ENCODE data around the gene FTO.

FTO gene

DNA sequence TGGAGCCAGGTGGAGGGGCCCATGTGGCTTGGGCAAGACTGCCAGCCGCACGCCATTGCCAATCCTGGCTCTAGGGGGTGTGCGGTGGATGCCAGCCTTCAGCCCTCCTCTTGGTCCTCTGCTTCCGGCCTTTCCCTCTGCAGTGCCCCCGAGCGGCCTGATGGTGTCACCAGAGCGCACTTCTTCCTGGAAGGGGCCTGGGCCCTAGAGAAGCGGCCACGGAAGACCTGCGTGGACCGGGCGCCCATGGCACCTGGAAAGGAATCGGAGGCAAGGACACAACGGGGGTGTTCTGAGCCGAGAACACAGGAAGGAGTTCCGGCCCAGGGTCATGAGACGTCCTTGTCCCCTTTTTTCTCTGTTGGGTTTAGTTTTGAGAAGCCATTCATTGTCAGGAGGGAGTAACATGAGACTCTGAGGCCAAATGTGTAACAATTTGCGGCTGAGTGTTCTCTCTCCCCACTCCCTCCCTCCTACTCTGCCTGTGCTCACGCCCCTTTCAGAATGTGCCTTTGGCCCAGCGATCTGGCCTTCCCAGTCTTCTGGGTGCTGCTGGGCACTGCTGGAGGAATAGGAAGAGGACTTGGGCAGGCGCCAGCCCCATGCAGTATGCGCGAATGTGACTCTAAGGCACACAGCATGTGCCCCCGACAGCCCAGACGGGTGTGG lies 489.8 kb downstream of the FTO start:
- peak; percentile 84 for DNase-seq
- H3K4me3 ChIP-seq (ENCODE audit: low read depth, low read length): peak overlapping the region; percentile 32

DNA sequence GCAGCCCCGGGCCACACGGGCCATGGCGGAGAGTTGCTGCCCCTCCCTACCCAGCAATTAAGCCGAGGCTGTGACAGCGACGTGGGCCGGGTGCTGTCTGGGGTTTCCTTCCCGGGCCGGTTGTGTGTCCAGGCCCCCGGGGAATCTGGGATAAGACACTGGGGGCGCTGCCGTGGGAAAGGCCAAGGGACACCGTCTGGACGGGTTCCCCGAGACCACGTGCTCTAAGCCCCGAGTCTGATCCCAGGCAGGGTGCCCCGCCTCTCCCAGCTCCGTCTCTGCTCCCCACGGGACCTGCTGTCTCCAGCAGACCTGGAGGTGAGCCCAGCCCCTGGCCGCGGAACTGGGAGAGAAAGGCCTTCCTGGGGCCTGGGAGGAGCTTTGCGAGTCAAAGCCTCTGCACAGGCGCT lies 490.4 kb downstream of the FTO start:
- Histone ChIP-seq H3K4me1 (peaks cover 9% of the 10 kb centered on the region), H3K9me3 (no peaks in the 10 kb centered on the region), H3K27me3 (no peaks in the 10 kb centered on the region), H3K4me3 (ENCODE audit: low read depth, low read length) (peak overlapping the region; percentile 32), H3K36me3 (no peaks in the 10 kb centered on the region)
- TF ChIP-seq, protein P1, sequence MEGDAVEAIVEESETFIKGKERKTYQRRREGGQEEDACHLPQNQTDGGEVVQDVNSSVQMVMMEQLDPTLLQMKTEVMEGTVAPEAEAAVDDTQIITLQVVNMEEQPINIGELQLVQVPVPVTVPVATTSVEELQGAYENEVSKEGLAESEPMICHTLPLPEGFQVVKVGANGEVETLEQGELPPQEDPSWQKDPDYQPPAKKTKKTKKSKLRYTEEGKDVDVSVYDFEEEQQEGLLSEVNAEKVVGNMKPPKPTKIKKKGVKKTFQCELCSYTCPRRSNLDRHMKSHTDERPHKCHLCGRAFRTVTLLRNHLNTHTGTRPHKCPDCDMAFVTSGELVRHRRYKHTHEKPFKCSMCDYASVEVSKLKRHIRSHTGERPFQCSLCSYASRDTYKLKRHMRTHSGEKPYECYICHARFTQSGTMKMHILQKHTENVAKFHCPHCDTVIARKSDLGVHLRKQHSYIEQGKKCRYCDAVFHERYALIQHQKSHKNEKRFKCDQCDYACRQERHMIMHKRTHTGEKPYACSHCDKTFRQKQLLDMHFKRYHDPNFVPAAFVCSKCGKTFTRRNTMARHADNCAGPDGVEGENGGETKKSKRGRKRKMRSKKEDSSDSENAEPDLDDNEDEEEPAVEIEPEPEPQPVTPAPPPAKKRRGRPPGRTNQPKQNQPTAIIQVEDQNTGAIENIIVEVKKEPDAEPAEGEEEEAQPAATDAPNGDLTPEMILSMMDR (IDR thresholded peaks at IDR 0.05; ENCODE audit: low read depth, low read length): no peak; the same call in 1 of the 2 replicates
- DNase-seq: peak; percentile 61

More for the DNA sequence above, 489.8 kb downstream of the FTO start:
- Histone ChIP-seq H3K27me3 (no peaks in the 10 kb centered on the region), H3K4me1 (peaks cover 9% of the 10 kb centered on the region), H3K9me3 (no peaks in the 10 kb centered on the region), H3K36me3 (no peaks in the 10 kb centered on the region)
- TF ChIP-seq, protein P1 (IDR thresholded peaks at IDR 0.05; ENCODE audit: low read depth, low read length): peak; percentile 86

DNA sequence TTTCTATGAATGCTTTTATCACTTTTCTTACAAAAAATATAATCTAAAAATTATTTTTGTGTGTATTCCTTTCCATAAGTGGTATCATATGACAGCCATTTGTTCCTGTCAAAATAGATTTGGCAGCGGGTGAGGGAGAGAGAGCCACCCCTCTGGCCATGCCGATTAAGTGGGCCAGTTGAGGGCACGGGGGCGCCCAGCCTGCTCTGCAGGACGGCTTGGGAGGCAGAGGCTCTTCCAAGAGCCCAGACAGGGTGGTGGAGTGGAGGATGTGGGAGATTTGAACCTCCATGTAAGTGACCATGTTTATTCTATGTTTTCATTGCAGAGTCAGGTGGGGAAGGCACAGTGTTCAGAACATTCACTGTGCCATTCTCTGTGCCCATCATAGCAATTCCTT lies 493.8 kb downstream of the FTO start:
- TF ChIP-seq, protein P1 (IDR thresholded peaks at IDR 0.05; ENCODE audit: low read depth, low read length): no peak
- Histone ChIP-seq H3K9me3 (no peaks in the 10 kb centered on the region), H3K4me1 (peaks cover 9% of the 10 kb centered on the region), H3K27me3 (no peaks in the 10 kb centered on the region), H3K36me3 (no peaks in the 10 kb centered on the region), H3K4me3 (ENCODE audit: low read depth, low read length) (no peak overlapping the region)
- no peak for DNase-seq

DNA sequence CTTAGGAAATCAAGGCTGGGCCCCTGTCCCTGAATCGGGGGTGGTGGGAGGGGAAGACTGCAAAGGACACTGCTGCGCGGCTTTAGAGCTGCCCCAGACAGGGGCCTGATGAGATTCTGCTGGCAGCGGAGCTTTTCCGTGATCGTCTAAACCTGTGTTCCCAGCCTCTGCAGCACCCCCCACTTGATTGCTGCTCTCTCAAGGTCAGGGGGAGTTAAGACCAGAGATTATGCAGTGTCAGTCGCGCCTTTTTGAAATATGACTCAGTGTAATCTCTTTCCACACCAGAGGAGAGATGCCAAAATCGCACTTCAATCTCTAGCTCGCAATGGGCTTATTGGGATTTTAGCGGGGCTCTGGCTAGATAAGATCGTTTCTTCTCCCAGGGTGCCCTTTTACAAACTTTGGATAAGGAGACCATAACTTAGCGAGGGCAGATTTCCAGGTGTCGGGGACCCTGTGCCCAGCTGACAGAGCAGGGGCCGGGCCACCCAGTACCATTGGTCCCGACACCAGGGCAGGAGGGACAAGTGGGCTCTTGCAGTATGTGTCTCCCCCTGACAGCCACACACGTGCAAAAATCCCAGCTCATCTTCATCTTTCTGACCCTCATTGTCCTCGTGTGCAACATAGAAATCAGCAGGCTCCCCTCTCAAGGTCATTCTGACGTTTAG lies 495.7 kb downstream of the FTO start:
- peaks cover 1% of the 10 kb centered on the region; the same call in 1 of the 2 replicates for H3K4me1 ChIP-seq
- TF ChIP-seq, protein P1 (IDR thresholded peaks at IDR 0.05; ENCODE audit: low read depth, low read length): no peak
- no peak for DNase-seq
- no peaks in the 10 kb centered on the region for H3K36me3 ChIP-seq
- no peaks in the 10 kb centered on the region for H3K27me3 ChIP-seq
- no peak overlapping the region for H3K4me3 ChIP-seq (ENCODE audit: low read depth, low read length)
- no peaks in the 10 kb centered on the region for H3K9me3 ChIP-seq

DNA sequence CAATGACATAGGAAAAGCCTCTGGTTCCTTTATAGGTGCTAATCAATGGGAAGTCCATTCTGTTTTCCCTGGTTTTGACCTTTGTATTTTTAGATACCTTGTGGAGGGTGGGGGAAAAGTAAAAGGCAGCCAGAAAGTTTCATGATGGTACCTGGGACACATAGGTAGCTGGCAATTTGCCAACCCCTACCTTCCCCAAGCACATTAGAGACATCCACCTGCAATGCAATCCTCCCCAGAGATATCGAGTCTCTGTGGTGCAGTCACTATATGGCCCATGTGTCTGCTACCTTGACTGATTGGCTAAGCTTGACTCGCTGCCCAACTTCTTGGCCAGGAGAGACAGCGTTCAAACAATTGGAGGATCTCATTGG lies 496.2 kb downstream of the FTO start:
- DNase-seq: no peak
- no peaks in the 10 kb centered on the region for H3K27me3 ChIP-seq
- H3K9me3 ChIP-seq: no peaks in the 10 kb centered on the region
- TF ChIP-seq, protein P1 (IDR thresholded peaks at IDR 0.05; ENCODE audit: low read depth, low read length): no peak
- no peak overlapping the region for H3K4me3 ChIP-seq (ENCODE audit: low read depth, low read length)
- no peaks in the 10 kb centered on the region for H3K4me1 ChIP-seq
- H3K36me3 ChIP-seq: no peaks in the 10 kb centered on the region

DNA sequence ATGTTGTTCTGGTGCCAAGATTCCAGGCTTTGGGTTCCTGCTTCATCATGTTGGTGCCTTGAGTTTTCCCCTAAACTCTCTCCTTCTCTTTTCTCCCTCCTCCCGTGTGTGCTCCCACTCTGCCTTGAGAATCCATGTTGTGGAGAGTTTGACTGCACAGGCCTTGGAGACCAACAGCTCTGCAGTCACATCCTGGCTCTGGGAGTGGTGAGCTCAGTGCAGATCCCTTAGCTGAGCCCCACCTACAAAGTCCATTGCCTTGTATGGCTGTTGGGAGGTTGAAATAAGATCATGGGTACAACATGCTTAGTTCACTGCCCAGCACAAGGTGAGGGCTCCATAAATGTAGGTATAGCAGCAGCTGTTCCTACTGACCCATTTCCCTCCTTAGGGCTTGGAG lies 496.8 kb downstream of the FTO start:
- no peaks in the 10 kb centered on the region for H3K4me1 ChIP-seq
- H3K4me3 ChIP-seq (ENCODE audit: low read depth, low read length): no peak overlapping the region
- H3K27me3 ChIP-seq: no peaks in the 10 kb centered on the region
- no peaks in the 10 kb centered on the region for H3K9me3 ChIP-seq
- TF ChIP-seq, protein P1 (IDR thresholded peaks at IDR 0.05; ENCODE audit: low read depth, low read length): no peak
- DNase-seq: no peak
- no peaks in the 10 kb centered on the region for H3K36me3 ChIP-seq

Data from BE2C (cell line).